Stimulated activated CD4-positive, alpha-beta T cell treated with anti-CD3 and anti-CD28 coated beads, Interleukin-12 subunit alpha, Interleukin-12 subunit beta, amount 100 ng/mL, for 24 hours (primary cell): Measurements from ENCODE around the gene NDUFA13.
A peak's percentile ranks its signal among the peaks of the same experiment; 100 is the strongest.

Experiments used
- DNase-seq, 2 experiments: peaks; one replicate each; pipeline ENCODE4 v3.0.0-alpha.2; 2020; ENCODE audit warnings: low read depth in 2 of 2

Gene NDUFA13

DNA sequence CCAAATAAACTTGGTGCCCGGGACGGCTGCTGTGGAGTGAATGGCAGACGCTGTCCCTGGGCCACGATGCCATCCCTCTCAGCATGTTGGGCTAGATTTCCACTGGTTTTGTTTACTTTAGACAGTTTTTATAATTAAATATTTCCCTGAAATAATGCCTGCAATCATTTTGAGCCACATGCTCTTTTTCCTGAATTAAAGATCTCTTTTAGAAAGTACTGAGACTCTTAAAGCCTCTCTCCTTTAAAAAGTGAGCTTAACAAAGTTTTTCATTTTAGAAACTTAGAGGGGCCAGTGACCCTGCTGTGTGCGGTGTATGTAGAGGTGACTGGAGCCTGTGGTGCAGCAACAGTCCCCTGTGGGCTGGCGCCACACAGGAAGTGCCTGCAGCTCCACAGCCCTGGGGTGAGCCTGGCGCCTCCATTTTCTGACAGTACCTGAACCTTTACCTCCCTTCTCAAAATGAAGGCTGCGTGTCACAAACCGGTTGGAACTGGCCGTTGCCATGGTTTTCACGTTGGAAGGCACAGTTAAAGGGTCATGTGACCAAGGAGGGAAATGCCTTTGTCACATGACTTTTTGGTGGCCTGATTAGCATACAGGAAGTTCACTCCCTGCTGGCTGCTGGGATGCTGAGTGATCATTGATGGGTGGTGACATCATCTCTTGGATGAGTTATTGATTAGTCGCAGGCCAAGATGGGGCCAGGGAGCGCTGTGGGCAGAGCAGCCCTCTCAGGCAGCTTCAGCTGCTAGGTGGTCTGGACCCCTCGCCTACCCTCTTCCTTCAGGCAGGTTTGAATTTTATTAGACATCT lies 26.9 kb upstream of the NDUFA13 start:
- DNase-seq, result peak; percentile 65 to 67

DNA sequence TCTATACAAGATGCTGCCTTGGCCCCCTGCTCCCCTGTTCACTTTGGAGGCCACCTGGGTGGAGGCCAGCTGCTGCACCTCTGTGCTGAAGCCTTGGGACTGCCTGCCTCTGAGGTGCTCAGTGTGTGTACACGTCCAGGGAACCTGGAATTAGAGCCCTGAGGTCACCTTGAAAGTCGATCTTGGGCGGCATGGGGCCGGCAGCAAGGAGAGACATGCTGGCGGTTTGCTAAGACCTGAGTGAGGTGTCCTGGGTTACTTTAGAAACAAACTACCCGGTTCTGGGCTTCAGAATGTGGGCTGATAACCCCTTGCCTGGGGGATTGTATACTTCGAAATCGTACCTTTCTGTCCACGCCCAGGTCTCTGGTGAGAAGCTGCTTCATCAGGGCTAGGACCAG lies 26.2 kb upstream of the NDUFA13 start:
- no peak for DNase-seq

DNA sequence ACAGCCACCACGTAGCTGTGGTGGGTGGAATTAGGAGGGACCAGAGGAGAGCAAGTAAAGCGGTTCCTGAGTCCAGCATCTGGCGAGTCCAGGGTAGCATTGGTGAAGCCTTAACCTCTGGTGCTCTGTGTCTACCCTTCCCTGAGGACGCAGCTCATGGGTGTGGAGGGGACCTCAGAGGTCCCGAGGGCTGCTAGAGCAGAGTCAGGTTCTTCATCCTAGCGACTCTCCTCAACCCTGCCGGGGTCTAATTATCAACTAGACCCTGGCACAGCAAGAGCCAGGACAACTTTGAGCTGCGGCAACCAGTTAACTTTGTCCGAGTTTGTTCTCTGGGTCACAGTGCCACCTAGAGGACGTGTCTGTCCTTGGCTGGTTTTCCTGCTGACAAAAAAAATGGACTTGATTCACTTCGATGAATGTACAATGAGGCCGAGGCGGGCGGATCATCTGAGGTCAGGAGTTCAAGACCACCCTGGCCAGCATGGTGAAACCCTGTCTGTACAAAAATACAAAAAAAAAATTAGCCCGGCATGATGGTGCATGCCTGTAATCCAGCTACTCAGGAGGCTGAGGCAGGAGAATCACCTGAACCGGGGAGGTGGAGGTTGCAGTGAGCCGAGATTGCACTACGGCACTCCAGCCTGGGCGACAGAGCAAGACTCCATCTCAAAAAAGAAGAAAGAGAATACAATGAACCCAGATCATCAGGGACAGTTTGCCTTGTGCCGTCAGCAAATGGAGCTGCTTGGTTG lies 25.6 kb upstream of the NDUFA13 start:
- peak; percentile 61 to 75 for DNase-seq

DNA sequence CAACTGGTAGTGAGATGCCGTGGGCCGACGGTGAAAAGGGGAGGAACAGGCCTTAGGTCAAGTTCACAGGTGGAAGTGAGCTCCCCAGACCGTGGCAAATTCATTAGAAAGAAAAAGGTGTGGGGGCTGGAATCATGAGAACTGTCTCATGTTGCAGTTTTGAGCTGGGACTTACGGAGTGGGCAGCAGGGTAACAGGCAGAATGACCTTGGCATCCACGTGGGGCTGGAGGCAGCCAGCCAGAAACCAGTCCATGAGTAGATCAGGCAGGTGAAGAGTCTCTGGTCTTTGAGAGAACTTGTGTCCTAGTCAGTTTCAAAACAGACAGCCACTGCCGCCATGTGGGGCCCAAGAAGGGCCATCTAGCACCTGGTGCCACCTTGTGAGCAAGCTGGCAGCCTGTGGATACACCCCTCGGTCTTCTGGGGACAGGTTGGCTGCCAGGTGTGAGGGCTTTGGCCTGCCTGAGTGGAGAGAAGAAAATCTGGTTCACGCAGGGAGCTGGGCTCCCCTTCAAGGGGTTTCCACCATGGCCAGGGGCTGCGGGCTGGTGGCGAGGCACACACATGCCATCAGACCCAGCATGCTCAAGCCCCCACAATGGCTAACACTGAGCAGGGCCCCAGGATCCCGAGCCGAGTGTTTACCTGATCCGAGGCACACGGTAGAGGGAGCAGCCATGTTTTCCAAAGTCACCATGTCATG lies 24.6 kb upstream of the NDUFA13 start:
- DNase-seq, result no peak

DNA sequence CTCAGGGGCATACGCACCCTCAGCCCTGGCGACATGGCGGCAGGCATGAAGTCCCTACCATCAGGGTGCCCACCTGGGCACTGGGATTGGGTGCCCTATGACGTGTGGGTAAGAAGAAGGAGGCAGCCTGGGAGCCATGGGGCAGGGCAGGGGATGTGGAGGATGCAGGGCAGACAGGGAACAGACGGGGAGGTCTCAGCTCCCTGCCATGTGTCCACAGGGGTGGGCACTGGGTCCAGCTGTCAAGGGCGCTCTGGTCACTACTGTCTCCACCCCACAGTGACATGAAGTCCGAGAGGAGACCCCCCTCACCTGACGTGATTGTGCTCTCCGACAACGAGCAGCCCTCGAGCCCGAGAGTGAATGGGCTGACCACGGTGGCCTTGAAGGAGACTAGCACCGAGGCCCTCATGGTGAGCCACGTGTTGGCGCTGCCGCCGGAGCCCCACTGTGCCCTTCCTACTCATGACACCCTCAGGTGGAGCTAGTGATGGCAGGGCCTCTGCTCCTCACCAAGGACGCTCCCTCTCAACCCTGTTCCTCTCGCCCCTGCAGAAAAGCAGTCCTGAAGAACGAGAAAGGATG lies 23.9 kb upstream of the NDUFA13 start:
- DNase-seq, result no peak

DNA sequence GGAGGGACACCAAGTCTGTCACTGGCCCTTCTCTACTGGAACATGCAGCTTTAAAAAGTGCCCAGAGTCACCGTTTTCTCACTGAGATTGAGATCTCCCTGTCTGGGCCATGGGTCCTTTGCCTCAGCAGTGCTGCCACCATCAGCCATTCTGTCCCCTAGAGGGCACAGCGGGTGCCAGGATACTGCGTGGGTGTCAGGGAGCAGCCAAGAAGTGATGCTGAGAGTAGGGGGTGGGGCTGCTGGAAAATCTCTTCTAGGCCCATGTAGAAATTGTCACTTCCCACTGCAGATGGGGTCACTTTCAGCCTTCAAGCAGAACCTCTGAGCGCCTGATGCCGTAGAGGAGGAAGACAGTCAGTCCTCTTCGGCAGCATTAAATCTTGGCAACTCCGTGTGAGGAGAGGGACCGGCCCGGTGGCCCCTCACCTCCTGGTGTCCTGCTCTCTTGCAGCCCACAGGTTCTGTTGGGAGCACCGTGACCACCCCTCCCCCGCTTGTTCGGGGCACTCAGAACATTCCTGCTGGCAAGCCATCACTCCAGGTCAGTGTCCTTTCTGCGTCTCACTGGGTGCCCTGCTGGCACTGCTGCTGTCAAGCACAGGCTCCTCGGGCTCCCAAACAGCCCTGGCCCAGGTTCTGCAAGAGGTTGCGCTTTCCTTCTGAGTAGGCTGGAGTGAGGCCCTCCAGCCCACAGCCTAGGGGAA lies 22.0 kb upstream of the NDUFA13 start:
- no peak for DNase-seq

DNA sequence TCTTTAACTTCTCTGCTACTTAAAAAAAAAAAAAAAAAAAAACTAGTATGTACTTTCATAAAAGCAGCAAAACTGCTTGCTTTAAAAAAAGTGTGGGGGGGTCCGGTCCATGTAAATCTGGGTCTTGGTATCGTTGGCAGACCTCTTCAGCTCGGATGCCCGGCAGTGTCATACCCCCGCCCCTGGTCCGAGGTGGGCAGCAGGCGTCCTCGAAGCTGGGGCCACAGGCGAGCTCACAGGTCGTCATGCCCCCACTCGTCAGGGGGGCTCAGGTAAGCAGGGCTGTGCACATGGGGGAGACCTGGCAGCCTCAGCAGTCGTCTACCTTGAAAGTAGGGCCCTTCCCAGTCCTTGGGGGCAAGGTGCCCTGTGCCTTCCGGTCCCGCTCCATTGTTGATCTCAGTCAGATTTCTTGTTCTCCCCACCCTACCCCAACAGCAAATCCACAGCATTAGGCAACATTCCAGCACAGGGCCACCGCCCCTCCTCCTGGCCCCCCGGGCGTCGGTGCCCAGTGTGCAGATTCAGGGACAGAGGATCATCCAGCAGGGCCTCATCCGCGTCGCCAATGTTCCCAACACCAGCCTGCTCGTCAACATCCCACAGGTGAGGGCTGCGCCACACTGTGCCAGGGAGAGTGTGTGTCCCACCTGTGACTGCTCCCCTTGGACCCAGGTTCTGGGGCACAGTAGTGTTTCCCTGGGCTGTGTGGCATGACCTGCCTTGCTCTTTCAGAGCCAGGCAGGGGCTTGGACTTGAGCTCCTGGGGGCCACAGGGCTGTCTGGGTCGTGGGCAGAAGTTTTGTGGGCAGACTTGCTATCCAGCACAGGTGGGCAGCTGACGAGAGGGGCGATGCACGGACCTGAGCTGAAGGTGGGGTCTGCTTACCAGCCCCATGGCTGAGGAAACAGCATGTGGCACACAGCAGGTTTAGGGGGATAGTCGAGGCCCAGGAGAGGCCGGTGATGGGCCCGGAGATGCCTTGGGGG lies 20.1 kb upstream of the NDUFA13 start:
- no peak for DNase-seq

DNA sequence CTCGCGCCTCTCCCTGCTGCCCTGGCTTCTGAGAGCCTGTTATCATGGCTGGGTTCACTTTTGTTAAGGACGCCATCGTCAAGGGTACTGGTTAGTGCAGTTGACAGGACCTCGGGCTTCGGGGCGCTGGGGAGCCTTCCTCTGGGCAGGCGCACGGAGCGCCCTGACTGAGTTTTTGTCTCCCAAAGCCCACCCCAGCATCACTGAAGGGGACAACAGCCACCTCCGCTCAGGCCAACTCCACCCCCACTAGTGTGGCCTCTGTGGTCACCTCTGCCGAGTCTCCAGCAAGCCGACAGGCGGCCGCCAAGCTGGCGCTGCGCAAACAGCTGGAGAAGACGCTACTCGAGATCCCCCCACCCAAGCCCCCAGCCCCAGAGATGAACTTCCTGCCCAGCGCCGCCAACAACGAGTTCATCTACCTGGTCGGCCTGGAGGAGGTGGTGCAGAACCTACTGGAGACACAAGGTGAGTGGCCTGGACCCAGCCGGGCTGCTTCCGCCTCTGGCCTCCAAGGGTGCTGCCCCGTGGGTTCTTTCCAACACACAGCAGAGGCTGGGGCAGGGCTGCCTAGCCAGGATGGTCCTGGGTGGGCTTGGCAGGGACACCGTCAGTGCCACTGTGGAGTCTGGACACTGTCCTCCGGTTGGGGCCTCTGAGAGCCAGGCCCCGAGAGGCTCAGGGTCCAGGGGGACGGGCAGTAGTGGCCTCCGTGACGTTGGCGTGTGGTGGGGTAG lies 17.6 kb upstream of the NDUFA13 start:
- DNase-seq, result no peak

DNA sequence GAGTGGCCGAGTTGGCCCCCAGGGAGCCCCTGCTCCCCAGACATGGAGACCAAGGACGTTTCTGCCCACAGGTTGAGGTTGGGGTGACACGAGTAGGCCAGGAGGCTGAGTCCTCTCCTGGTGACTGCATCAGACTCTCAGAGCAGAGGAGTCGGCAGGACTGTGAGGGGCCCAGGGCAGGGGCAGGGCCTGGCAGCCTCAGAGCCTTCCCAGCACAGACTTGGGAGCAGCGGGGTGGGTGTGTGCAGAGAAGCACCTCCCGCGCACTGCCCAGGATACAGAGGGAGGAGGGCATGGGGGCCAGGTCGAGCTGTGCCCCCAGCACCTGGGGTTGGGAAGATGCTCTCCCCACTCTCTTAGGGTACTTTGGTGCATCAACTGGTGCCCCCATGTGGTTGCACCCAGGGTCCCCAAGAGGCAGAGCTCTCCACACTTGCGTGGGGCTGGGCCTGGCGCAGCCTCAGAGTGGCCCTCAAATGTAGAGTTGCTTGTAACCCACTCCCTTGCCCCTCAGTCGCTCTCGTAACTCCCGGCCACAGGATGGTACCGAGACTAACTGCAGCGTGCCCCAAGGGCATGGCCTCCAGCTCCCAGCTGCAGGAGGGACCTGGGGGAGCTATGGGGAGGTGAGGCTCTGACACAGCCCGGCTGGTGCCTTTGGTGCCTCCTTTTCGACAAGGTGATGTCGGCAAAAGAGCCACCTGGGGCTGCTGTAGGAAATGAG lies 16.6 kb upstream of the NDUFA13 start:
- no peak for DNase-seq

DNA sequence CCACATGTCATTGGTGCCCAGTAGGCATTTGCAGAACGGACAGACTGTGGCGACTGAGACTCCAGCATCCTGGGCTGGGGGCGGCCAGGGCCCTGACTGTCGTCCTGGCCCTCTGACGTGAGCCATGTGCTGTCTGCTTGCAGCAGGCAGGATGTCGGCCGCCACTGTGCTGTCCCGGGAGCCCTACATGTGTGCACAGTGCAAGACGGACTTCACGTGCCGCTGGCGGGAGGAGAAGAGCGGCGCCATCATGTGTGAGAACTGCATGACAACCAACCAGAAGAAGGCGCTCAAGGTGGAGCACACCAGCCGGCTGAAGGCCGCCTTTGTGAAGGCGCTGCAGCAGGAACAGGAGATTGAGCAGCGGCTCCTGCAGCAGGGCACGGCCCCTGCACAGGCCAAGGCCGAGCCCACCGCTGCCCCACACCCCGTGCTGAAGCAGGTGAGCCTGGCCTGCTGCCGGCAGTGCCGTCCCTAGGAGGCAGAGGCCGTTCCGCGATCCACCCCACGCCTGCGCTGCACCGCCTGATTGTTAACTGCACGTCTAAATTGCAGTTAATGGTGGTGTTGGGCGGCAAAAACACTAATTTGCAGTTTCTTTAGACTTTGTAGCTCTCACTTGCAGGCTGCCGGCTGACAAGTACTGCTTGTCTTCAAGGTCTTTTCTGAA lies 14.9 kb upstream of the NDUFA13 start:
- DNase-seq, result no peak

DNA sequence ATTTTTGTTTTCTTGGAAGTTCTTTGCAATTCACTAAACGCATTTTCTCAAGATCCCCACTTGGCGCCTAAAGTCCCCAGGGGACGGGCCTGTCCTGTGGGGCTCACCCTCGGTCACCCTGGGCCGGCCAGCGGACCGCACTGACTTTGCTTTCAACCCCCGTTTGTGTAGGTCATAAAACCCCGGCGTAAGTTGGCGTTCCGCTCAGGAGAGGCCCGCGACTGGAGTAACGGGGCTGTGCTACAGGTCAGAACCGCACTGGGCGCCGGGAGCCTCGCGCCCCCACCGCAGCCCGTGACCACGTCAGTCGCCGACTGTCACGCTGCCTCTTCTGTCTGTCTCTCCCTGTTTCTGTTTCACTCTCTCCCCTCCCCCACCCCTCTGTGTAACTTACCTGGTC lies 14.2 kb upstream of the NDUFA13 start:
- DNase-seq, result no peak

DNA sequence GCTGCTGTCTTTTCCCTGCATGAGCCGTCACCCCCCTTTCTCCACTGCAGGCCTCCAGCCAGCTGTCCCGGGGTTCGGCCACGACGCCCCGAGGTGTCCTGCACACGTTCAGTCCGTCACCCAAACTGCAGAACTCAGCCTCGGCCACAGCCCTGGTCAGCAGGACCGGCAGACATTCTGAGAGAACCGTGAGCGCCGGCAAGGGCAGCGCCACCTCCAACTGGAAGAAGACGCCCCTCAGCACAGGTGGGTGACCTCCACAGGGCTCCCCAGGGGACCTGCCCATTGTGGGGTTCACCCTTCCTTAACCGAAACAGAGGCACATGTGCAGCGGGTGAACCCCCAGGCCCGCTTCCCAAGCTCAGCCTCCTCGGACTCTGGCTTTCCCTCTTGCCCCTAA lies 13.7 kb upstream of the NDUFA13 start:
- no peak for DNase-seq

DNA sequence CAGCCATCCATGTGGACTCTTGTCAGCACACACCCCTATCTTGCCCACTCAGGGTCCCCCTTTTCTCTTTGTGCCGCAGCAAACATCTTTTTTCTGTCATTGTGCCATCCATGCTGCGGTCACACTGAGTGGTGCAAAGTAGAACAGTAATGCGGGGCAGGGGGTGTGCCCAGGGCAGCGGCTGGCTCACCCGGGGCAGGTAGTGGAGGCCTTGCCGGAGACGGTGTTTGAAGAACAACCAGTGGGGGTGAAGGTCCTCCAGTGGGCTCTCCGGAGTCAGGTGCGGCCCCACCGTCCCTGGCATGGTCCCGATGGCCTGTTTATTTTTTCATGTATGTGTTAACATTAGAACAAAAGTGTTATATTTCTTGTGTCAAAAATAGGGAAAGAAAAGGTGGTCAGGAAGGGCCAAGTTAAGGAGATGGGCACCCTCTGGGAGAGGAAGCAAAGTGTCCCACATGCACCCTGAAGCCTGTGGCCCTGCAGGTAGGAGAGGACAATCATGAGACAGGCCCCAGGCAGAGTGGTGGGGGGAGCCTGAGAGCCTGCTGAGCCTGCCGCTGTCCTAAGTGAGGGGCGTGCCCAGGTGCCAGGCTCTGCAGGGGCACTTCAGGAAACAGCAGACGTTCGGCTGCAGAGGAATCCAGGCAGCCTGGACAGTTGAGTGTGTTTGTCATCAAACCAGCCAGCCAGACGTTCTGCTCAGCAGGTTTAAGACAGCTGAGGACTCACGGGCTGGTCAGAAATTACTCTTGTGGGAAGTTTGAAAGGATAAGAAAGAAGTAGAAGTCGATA lies 13.0 kb upstream of the NDUFA13 start:
- no peak for DNase-seq

DNA sequence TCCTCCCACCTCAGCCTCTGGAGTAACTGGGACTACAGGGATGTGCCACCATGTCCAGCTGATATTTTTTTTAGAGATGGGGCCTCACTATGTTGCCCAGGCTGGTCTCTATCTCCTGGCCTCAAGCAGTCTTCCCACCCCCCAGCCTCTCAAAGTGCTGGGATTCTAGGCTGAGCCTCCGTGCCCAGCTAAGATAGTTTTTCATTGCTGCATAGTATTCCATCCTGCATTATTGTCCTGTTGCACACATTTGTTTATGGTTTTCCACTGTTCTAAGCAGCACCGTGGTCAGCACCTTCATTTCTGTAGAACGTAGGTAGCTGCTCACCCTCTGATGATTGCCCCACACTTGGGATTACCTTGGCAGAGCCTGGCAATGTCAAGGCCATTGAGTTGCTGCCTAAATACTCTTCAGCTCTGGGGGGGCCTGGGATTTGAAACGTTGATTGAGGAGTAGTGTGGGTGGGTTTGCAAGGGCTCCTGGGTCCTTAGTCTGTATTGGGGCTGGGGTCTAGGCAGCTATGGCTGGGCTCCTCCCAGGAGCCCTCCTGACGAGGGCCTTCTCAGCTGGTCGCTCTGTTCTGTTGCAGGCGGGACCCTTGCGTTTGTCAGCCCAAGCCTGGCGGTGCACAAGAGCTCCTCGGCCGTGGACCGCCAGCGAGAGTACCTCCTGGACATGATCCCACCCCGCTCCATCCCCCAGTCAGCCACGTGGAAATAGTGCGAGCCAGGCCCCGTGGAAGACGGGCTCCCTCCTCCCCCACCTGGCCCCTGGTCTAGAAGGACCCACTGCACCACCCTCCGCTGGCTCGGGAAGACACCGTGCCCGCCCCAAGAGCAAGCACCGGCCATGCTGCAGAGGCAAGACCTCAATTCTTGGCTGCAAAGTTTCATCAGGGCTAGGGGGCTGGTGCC lies 11.0 kb upstream of the NDUFA13 start:
- no peak for DNase-seq

DNA sequence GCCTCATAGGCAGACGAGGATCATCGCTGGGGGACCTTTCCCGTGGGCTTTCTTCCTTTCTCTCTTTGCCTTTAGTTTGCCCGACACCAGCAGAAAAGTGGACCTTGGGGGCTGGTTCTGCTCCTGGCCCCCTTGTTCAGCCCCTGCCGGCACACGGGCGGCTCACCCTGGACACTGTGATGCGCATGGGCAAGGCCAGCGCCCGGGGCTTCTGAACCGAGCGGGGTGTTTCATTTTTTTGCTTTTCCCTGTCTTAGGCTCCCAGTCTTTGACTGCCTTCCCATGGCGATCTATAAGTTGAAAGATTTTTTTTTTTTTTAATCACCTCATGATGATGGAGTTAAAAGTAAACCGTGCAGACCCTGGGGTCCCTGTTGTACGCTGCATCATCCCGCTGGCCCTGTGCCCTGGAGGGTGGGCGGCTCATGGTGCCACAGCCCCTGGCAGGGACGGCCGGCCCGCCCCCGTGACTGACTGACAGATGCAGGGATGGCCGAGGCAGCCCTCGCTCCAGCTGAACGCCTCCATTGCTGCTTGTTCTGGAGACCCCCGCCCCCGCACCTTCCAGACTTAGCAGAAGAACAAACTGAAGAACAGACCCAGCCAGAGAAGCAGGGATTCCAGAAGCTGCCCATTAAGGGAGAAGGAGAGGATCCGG lies 10.2 kb upstream of the NDUFA13 start:
- no peak for DNase-seq

DNA sequence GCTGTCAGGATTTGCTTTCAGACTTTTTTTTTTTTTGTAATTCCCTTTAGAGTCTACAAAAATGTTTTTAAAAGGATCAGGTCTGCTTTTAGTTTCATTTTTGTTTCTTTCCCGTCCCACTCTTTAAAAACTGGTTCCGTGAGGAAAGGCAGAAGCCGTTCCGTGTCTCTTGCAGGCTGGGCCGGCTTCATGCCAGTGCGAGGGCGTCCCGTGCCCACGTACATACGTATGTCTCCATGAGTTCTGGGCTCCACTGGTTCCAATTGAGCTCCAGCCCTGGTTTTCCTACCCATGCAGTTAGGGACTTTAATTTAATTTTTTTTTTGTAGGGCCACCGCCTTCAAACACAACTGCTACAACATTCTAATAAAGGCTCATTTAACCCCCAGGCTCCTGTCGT lies 9.4 kb upstream of the NDUFA13 start:
- DNase-seq, result no peak
